ENCODE measurements around the gene CAMSAP1. TPM values are rescaled to one million over a fixed set of nuclear protein-coding genes. Genes with fewer than 3 reads are reported as not detected.

Gene CAMSAP1
- total and polyA plus RNA-seq, 2 of the 4 experiments (the other 2 are of a cell fraction), result 8.2 to 19.5 TPM

- H3K14ac ChIP-seq (replicated peaks; ENCODE audit: low read depth, low read length), result no peak overlapping the region
- H3K9me1 ChIP-seq (ENCODE audit: insufficient read depth, low read length), result peaks cover 49% of the 10 kb centered on the region
- H4K8ac ChIP-seq (ENCODE audit: low read depth in 2 of 2, low read length in 2 of 2), result no peak overlapping the region
- H2BK5ac ChIP-seq (ENCODE audit: low read depth, low read length, poor library complexity, severe bottlenecking), result no peak overlapping the region
- no peak overlapping the region for H3K18ac ChIP-seq (ENCODE audit: low read depth, low read length)
- no peak overlapping the region for H3K9ac ChIP-seq (ENCODE audit: low read depth, low read length)
- H3K79me1 ChIP-seq (ENCODE audit: low read depth in 1 of 2, low read length in 2 of 2), result peaks cover 40 to 85% of the 10 kb centered on the region in 2 experiments
- H2BK15ac ChIP-seq (ENCODE audit: low read depth, low read length), result no peak overlapping the region
- H3K4me2 ChIP-seq (ENCODE audit: low read depth, low read length), result no peak overlapping the region
- TF ChIP-seq NFE2L2 (IDR thresholded peaks at IDR 0.05; ENCODE audit: low read depth, low read length) (no peak), FOS (IDR thresholded peaks at IDR 0.05; ENCODE audit: low read depth, low read length) (no peak), SMC3 (IDR thresholded peaks at IDR 0.05; ENCODE audit: low read depth, low read length) (no peak), CEBPB (IDR thresholded peaks at IDR 0.05; ENCODE audit: low read depth, low read length) (no peak)
- intact Hi-C loops (cut with micrococcal nuclease), result no loop called here
- no peak overlapping the region for H3K27ac ChIP-seq (ENCODE audit: insufficient read depth, low read length)
- no peaks in the 10 kb centered on the region for H3K9me3 ChIP-seq (ENCODE audit: control insufficient read depth, insufficient read depth, low read length)
- no peak overlapping the region for H3K56ac ChIP-seq (ENCODE audit: extremely low read depth, insufficient read depth, low read length)
- H3K4ac ChIP-seq (ENCODE audit: low read depth, low read length), result no peak overlapping the region
- dilution Hi-C loops (cut with HindIII; ENCODE audit: low sequenced_read_pairs, unreplicated experiment), result no loop called here
- H3K4me1 ChIP-seq (ENCODE audit: control insufficient read depth, insufficient read depth, low read length), result peaks cover 19% of the 10 kb centered on the region
- H4K20me1 ChIP-seq (ENCODE audit: insufficient read depth, low read length), result peaks cover 73% of the 10 kb centered on the region
- H2BK120ac ChIP-seq (ENCODE audit: low read depth, low read length), result no peak overlapping the region
- H3K27me3 ChIP-seq (ENCODE audit: control insufficient read depth, insufficient read depth, low read length), result no peaks in the 10 kb centered on the region
- peaks cover 4% of the 10 kb centered on the region for H3K36me3 ChIP-seq (ENCODE audit: control insufficient read depth, insufficient read depth, low read length)
- no peak overlapping the region for H3K23ac ChIP-seq (ENCODE audit: low read depth, low read length)
- H4K91ac ChIP-seq (ENCODE audit: insufficient read depth, low read depth, low read length), result no peak overlapping the region
- ATAC-seq (ENCODE audit: low read depth) (no peak), DNase-seq (no peak)
- H2AK9ac ChIP-seq (replicated peaks; ENCODE audit: low read depth, low read length, poor library complexity), result no peak overlapping the region
- BruUV-seq (replicated peaks), result no TSS peak
- H4K5ac ChIP-seq (ENCODE audit: low read depth, low read length), result no peak overlapping the region
- H2AFZ ChIP-seq (replicated peaks; ENCODE audit: low read length, poor library complexity), result no peak overlapping the region
- H2BK20ac ChIP-seq (ENCODE audit: low read depth, low read length), result no peak overlapping the region
- 67% methylated on average over 4 of the region's 12 CpGs; no CpG with 5 or more reads in 1 of the 2 experiments for WGBS, 2 experiments (ENCODE audit: extremely low coverage in 2 of 2, insufficient read length in 1 of 2)
- ChIA-PET POLR2A (ENCODE audit: unreplicated experiment) (no interaction called here), CTCF (no interaction called here)
- H2AK5ac ChIP-seq (ENCODE audit: low read depth, low read length), result no peak overlapping the region
- in situ Hi-C loops (cut with MboI; ENCODE audit: low sequenced_read_pairs), result no loop called here
- H3K4me3 ChIP-seq (ENCODE audit: insufficient read depth, low read depth, low read length), result no peak overlapping the region
Measured at GRCh38 chr9:135880438-135880837, 26.9 kb downstream of the CAMSAP1 start.

Data from IMR-90 (cell line).